ENCODE results near the gene NOLC1. TPM values are rescaled to one million over a fixed set of nuclear protein-coding genes. Genes with fewer than 3 reads are reported as not detected.
A peak's percentile ranks its signal among the peaks of the same experiment; 100 is the strongest.

NOLC1 gene
- total RNA-seq = 10 to 100 TPM; 47.8 to 94.9 (median 77.9) TPM

DNA sequence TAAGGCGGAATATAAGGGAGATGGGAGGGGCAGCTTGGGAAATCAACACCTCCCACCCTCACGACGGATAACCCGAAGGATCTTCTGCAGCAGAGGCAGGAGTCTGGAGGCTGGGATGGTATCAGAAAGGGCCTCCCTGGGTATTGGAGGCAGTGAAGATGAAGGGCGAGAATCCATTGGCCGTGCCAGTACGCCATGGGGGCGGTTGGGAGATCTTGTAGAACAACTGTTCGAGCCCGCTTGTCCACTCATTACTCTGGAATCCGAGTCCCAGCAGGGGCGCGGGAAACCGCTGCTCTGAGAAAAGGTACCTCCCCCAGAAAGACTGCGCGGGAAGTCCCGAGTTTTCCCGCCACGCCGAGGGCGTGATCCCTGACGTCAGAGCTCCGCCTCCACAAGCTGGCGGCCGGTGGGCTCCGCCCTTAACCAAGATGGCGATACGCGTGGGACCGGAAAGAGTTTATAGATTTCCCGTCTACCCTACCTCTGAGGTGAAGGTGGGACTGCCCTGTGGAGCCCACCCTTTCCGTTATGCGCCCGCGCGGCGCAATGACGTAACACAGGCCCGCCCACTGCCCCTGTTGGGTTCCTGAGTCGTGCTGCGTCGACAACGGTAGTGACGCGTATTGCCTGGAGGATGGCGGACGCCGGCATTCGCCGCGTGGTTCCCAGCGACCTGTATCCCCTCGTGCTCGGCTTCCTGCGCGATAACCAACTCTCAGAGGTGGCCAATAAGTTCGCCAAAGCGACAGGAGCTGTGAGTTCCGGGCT is at the start of gene NOLC1:
Gene NOLC1 (plus strand): TSS at position 616 of the 771 bp plus-strand sequence. CDS start 22 bp downstream, at position 638.
- peaks cover 52% of the 10 kb centered on the region for H3K36me3 ChIP-seq
- no peaks in the 10 kb centered on the region for H3K9me3 ChIP-seq
- H3K4me3 ChIP-seq = peak within 1 kb of the TSS; percentile 91
- peak; percentile 83 for TF ChIP-seq EP300 (IDR thresholded peaks at IDR 0.05)
- peak in 1 of 2 donors; percentile 83 for TF ChIP-seq POLR2A (IDR thresholded peaks at IDR 0.05)
- TF ChIP-seq POLR2AphosphoS5 (IDR thresholded peaks at IDR 0.05) = peak; percentile 72 to 96 (median 86)
- TF ChIP-seq, protein P1, sequence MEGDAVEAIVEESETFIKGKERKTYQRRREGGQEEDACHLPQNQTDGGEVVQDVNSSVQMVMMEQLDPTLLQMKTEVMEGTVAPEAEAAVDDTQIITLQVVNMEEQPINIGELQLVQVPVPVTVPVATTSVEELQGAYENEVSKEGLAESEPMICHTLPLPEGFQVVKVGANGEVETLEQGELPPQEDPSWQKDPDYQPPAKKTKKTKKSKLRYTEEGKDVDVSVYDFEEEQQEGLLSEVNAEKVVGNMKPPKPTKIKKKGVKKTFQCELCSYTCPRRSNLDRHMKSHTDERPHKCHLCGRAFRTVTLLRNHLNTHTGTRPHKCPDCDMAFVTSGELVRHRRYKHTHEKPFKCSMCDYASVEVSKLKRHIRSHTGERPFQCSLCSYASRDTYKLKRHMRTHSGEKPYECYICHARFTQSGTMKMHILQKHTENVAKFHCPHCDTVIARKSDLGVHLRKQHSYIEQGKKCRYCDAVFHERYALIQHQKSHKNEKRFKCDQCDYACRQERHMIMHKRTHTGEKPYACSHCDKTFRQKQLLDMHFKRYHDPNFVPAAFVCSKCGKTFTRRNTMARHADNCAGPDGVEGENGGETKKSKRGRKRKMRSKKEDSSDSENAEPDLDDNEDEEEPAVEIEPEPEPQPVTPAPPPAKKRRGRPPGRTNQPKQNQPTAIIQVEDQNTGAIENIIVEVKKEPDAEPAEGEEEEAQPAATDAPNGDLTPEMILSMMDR (IDR thresholded peaks at IDR 0.05) = no peak
- H3K27ac ChIP-seq = peak within 1 kb of the TSS; percentile 94
- H3K27me3 ChIP-seq = no peaks in the 10 kb centered on the region
- peaks cover 23% of the 10 kb centered on the region for H3K4me1 ChIP-seq
- WGBS = 3% methylated on average over 31 of the region's 59 CpGs
- DNase-seq (ENCODE audit: low spot score in 2 of 2) = peak; percentile 99

DNA sequence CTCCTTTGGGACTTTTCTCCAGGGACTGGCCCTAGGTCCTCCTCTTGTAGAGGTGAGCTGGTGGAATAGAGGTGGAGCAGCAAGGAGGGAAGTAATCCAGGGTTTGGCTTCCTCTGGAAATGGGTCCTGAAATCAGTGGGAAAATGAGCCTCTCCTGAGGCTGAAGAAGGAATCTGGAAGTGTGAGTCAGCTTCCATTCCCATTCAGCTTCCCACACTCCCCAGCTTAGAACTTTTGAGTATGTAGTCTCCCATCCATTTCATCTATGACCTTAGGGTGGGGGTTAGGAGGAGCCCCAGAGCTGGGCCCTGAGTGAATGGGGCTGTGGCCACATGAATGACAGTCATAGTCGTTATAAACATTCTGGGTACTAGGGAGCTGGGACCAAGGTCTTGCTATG is 49.8 kb upstream of the NOLC1 start:
- 40% methylated on average over 1 of the region's 1 CpG for WGBS
- Histone ChIP-seq H3K9me3 (no peaks in the 10 kb centered on the region), H3K36me3 (peaks cover 19% of the 10 kb centered on the region), H3K4me3 (no peak overlapping the region), H3K27me3 (no peaks in the 10 kb centered on the region), H3K4me1 (no peaks in the 10 kb centered on the region), H3K27ac (no peak overlapping the region)
- DNase-seq (ENCODE audit: low spot score in 2 of 2) = no peak
- no peak for TF ChIP-seq POLR2AphosphoS5 (IDR thresholded peaks at IDR 0.05)
- TF ChIP-seq EP300 (IDR thresholded peaks at IDR 0.05) = no peak
- no peak for TF ChIP-seq POLR2A (IDR thresholded peaks at IDR 0.05)
- TF ChIP-seq, protein P1 (IDR thresholded peaks at IDR 0.05) = no peak

DNA sequence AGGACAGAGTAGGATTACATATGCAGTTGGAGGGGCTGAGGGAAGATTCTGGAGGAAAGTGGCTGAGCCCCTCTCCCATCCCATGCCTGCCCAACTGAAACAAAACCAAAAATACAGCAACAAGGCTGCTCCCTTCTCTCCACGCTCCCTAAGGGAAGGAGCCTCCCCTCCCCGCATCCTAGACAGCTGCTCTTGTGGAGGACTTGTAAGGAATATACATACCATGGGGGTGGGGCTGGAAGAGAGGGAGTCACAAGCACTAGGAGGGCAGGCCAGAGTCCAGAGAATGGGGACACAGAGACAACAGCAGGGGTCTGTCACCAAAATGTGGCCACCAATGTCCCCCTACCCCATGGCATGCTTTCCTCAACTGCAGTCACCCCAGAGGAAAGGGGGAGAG is 45.2 kb upstream of the NOLC1 start:
- no peak for DNase-seq (ENCODE audit: low spot score in 2 of 2)
- TF ChIP-seq, protein P1 (IDR thresholded peaks at IDR 0.05) = no peak
- TF ChIP-seq POLR2AphosphoS5 (IDR thresholded peaks at IDR 0.05) = no peak
- no peak overlapping the region for H3K27ac ChIP-seq
- 56% methylated on average over 2 of the region's 2 CpGs for WGBS
- H3K9me3 ChIP-seq = no peaks in the 10 kb centered on the region
- H3K27me3 ChIP-seq = no peaks in the 10 kb centered on the region
- peaks cover 64% of the 10 kb centered on the region for H3K36me3 ChIP-seq
- H3K4me3 ChIP-seq = no peak overlapping the region
- H3K4me1 ChIP-seq = peaks cover 8% of the 10 kb centered on the region

DNA sequence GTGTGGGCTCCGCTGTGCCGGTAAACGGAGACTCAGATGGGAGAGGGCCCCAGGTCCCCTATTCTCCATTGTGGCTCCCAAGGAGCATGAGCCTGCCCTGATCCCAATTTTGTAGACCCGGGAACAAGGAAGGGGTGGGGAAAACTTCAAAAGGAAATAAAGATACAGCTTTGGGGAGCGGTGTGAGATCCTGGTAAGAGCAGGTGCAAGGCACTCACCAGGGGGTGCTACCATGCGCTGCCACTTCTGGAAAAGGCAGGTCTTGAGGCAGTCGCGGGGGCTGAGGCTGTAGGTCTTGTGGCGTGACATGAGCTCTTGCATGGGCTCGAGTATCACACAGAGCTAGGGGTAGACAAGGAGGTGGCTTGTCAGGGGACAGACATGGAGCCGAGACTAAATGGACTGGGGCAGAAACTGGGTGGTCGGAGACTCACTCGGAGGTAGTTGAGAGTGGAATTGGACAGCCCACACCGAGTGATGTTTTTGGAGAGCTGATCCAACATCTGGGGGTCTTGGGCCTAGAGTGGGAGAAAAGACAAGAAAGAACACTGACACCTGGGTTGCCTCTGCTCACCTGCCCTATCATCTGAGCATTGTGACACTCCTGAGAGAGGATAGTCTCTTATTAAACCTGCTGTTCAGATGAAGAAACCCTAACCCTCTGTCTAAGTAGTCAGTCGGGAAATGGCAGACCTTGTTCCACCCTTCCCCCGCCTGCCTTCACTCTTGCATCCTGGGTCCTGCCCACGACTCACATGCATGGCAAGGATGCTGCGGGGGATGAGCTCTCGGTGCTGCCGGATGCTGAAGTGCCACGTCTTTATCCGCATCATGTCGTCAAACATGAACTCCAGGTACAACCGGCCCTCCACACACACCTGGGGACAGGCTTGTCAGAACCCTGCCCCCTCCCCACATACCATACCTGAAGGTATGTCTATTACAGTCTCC is 42.7 kb upstream of the NOLC1 start:
- no peak for DNase-seq (ENCODE audit: low spot score in 2 of 2)
- Histone ChIP-seq H3K9me3 (no peaks in the 10 kb centered on the region), H3K27me3 (no peaks in the 10 kb centered on the region), H3K4me1 (peaks cover 32% of the 10 kb centered on the region), H3K4me3 (no peak overlapping the region), H3K27ac (no peak overlapping the region), H3K36me3 (peaks cover 58% of the 10 kb centered on the region)
- 82% methylated on average over 24 of the region's 24 CpGs for WGBS
- TF ChIP-seq, protein P1 (IDR thresholded peaks at IDR 0.05) = no peak
- no peak for TF ChIP-seq POLR2AphosphoS5 (IDR thresholded peaks at IDR 0.05)
- no peak for TF ChIP-seq EP300 (IDR thresholded peaks at IDR 0.05)
- no peak for TF ChIP-seq POLR2A (IDR thresholded peaks at IDR 0.05)

DNA sequence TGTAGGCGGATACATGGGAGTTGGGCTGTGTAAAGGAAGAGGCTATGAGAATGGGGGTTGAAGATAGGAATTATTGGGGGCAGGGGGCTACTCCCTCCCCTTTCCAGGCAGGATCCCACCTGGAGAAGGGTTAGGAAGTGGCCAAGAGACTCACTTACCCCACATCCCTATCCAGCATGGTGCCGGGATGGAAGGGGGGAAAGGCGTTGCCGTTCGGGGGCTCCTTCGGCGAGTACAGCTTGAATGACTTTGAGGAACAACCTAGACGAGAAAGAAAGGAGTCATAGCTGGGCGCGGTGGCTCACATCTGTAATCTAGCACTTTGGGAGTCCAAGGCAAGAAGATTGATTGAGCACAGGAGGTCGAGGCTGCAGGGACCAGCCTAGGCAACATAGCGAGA is 40.9 kb upstream of the NOLC1 start:
- H3K4me1 ChIP-seq = peaks cover 46% of the 10 kb centered on the region
- H3K9me3 ChIP-seq = no peaks in the 10 kb centered on the region
- DNase-seq (ENCODE audit: low spot score in 2 of 2) = no peak
- H3K36me3 ChIP-seq = peaks cover 55% of the 10 kb centered on the region
- WGBS = 90% methylated on average over 12 of the region's 12 CpGs
- TF ChIP-seq EP300 (IDR thresholded peaks at IDR 0.05) (no peak), POLR2A (IDR thresholded peaks at IDR 0.05) (no peak), POLR2AphosphoS5 (IDR thresholded peaks at IDR 0.05) (no peak)
- TF ChIP-seq, protein P1 (IDR thresholded peaks at IDR 0.05) = no peak
- no peak overlapping the region for H3K4me3 ChIP-seq
- no peak overlapping the region for H3K27ac ChIP-seq
- H3K27me3 ChIP-seq = no peaks in the 10 kb centered on the region

Data from suprapubic skin (tissue), 4 donors.